HepG2 (cell line): ENCODE results near the gene EVL. TPM values are rescaled to one million over a fixed set of nuclear protein-coding genes. Genes with fewer than 3 reads are reported as not detected.

ENCODE experiments used
- CAMTA2 ChIP-seq: sonication (generic); formaldehyde crosslinking; IDR thresholded peaks from 2 replicates; pipeline ENCODE4 v1.4.0; 2020; ENCODE audit warnings: mild to moderate bottlenecking, missing genetic modification reagents, borderline replicate concordance
- HHEX ChIP-seq: IDR thresholded peaks from 2 replicates; pipeline ENCODE4 v1.6.1; 2016; ENCODE audit warnings: control low read depth
- MTF2 ChIP-seq: sonication (generic); formaldehyde crosslinking; IDR thresholded peaks from 2 replicates; pipeline ENCODE4 v1.5.0; 2020; ENCODE audit warnings: missing genetic modification reagents, borderline replicate concordance
- REXO4 ChIP-seq: sonication (generic); formaldehyde crosslinking; IDR thresholded peaks from 2 replicates; pipeline ENCODE4 v1.8.0; 2022; ENCODE audit warnings: missing genetic modification reagents, mild to moderate bottlenecking, borderline replicate concordance
- ZFP41 ChIP-seq: sonication (generic); formaldehyde crosslinking; IDR thresholded peaks from 2 replicates; pipeline ENCODE4 v1.4.0; 2020; ENCODE audit warnings: mild to moderate bottlenecking, missing genetic modification reagents, borderline replicate concordance
- ZNF430 ChIP-seq: sonication (generic); formaldehyde crosslinking; IDR thresholded peaks from 2 replicates; pipeline ENCODE4 v1.9.0; 2021; ENCODE audit warnings: mild to moderate bottlenecking, missing genetic modification reagents
- ZNF432 ChIP-seq: sonication (generic); formaldehyde crosslinking; IDR thresholded peaks from 2 replicates; pipeline ENCODE4 v1.5.0; 2020; ENCODE audit warnings: missing genetic modification reagents, mild to moderate bottlenecking, borderline replicate concordance
- polyA plus RNA-seq, 8 experiments: library from polyadenylated mRNA; depleted of rRNA in 3 of 8; stranded (reverse) in 7 of 8; unstranded in 1 of 8; fragments of >200 nt; fragmentation: Illumina TruSeq in 4 of 8; extraction: Trizol in 4 of 8; gene quantifications; 2 replicates each; pipeline versions ENCODE4 v1.2.1 to v1.2.3, GENCODE V29; 2011 to 2016; ENCODE audit warnings: low read depth in 4 of 8, missing spikeins in 1 of 8, mixed read lengths in 1 of 8; ENCODE audit not compliant: insufficient read depth in 1 of 8
- total RNA-seq, 5 experiments: library from RNA; depleted of rRNA; stranded (reverse); fragments of >200 nt; fragmentation: Illumina TruSeq; extraction: Trizol; gene quantifications; 2 replicates each; pipeline ENCODE4 v1.2.3, GENCODE V29; 2016; ENCODE audit warnings: low read depth in 1 of 5
- TF ChIP-seq, protein P1 (sequence below): sonication (generic); formaldehyde crosslinking; IDR thresholded peaks from one replicate; pipeline ENCODE4 v1.5.1; 2020; ENCODE audit warnings: mild to moderate bottlenecking, missing genetic modification reagents; ENCODE audit errors: not compliant biosample characterization
- TF ChIP-seq, protein P2 (sequence below): sonication (generic); formaldehyde crosslinking; IDR thresholded peaks from 2 replicates; pipeline ENCODE4 v1.9.0; 2022; ENCODE audit warnings: low read depth, missing genetic modification reagents
- TF ChIP-seq, protein P3 (sequence below): sonication (generic); formaldehyde crosslinking; IDR thresholded peaks from 2 replicates; pipeline ENCODE4 v1.5.1; 2020; ENCODE audit warnings: mild to moderate bottlenecking, missing genetic modification reagents, moderate library complexity
- TF ChIP-seq, protein P4 (sequence below): sonication (generic); formaldehyde crosslinking; IDR thresholded peaks from 2 replicates; pipeline ENCODE4 v1.5.0; 2020; ENCODE audit warnings: missing genetic modification reagents, mild to moderate bottlenecking, borderline replicate concordance

EVL gene
- total and polyA plus RNA-seq, 2 of the 13 experiments (the other 11 are each of a cell fraction or from before 2014, with no cell fraction given): 15.1 to 31.2 TPM

DNA sequence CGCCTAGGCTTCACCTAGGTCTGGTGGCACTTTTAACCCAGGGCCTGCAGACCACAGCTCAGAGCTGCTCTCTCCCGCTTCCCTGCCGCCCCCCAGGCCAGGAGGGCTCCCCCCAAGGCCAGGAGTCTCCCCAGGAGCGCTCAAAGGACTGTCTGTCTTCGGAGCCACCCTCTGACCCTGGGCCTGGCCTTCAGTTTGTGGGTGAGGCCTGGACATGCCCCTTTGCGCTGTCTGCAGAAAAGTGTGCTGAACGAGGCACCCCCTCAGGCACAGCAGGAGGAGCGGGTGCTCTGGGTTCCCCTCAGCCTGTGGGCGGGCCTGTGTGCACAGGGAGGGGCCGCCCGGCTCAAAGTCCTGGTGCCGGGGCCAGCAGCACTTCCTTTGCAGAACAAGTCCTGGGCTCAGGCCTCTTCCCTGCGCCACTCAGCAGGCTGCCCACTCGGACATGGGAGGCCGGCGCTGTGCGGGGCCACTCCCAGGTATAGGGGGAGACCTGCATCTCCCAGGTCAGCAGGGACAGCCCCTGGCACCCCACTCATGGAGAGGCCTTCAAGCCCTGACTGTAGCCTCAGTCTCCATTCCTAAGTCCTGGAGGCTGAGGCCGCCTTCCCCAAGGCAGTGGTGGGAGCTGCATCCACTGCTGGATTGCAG, 79.9 kb downstream of the EVL start (continued):
- TF ChIP-seq, protein P1, sequence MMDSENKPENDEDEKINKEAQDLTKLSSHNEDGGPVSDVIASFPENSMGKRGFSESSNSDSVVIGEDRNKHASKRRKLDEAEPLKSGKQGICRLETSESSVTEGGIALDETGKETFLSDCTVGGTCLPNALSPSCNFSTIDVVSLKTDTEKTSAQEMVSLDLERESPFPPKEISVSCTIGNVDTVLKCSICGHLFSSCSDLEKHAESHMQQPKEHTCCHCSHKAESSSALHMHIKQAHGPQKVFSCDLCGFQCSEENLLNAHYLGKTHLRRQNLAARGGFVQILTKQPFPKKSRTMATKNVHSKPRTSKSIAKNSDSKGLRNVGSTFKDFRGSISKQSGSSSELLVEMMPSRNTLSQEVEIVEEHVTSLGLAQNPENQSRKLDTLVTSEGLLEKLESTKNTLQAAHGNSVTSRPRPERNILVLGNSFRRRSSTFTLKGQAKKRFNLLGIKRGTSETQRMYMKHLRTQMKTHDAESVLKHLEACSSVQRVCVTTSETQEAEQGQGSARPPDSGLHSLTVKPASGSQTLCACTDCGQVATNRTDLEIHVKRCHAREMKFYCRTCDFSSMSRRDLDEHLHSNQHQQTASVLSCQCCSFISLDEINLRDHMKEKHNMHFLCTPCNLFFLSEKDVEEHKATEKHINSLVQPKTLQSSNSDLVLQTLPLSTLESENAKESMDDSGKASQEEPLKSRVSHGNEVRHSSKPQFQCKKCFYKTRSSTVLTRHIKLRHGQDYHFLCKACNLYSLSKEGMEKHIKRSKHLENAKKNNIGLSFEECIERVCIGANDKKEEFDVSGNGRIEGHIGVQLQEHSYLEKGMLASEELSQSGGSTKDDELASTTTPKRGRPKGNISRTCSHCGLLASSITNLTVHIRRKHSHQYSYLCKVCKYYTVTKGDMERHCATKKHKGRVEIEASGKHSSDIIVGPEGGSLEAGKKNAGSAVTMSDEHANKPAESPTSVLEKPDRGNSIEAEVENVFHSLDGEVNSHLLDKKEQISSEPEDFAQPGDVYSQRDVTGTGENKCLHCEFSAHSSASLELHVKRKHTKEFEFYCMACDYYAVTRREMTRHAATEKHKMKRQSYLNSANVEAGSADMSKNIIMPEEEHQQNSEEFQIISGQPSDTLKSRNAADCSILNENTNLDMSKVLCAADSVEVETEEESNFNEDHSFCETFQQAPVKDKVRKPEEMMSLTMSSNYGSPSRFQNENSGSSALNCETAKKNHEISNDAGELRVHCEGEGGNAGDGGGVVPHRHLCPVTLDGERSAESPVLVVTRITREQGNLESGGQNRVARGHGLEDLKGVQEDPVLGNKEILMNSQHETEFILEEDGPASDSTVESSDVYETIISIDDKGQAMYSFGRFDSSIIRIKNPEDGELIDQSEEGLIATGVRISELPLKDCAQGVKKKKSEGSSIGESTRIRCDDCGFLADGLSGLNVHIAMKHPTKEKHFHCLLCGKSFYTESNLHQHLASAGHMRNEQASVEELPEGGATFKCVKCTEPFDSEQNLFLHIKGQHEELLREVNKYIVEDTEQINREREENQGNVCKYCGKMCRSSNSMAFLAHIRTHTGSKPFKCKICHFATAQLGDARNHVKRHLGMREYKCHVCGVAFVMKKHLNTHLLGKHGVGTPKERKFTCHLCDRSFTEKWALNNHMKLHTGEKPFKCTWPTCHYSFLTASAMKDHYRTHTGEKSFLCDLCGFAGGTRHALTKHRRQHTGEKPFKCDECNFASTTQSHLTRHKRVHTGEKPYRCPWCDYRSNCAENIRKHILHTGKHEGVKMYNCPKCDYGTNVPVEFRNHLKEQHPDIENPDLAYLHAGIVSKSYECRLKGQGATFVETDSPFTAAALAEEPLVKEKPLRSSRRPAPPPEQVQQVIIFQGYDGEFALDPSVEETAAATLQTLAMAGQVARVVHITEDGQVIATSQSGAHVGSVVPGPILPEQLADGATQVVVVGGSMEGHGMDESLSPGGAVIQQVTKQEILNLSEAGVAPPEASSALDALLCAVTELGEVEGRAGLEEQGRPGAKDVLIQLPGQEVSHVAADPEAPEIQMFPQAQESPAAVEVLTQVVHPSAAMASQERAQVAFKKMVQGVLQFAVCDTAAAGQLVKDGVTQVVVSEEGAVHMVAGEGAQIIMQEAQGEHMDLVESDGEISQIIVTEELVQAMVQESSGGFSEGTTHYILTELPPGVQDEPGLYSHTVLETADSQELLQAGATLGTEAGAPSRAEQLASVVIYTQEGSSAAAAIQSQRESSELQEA (CRISPR knock-in tag): peak; percentile 23
- TF ChIP-seq HHEX (CRISPR knock-in tag) (no peak), ZFP41 (CRISPR knock-in tag) (peak; percentile 21; the same call in 1 of the 2 replicates), CAMTA2 (CRISPR knock-in tag) (no peak), REXO4 (CRISPR knock-in tag) (no peak), ZNF430 (peak; percentile 66; the same call in 1 of the 2 replicates), MTF2 (CRISPR knock-in tag) (0 out of 2 replicates have a peak, but pooled peaks have one; percentile 33), ZNF432 (CRISPR knock-in tag) (peak; percentile 33; the same call in 1 of the 2 replicates)
- TF ChIP-seq, protein P2, sequence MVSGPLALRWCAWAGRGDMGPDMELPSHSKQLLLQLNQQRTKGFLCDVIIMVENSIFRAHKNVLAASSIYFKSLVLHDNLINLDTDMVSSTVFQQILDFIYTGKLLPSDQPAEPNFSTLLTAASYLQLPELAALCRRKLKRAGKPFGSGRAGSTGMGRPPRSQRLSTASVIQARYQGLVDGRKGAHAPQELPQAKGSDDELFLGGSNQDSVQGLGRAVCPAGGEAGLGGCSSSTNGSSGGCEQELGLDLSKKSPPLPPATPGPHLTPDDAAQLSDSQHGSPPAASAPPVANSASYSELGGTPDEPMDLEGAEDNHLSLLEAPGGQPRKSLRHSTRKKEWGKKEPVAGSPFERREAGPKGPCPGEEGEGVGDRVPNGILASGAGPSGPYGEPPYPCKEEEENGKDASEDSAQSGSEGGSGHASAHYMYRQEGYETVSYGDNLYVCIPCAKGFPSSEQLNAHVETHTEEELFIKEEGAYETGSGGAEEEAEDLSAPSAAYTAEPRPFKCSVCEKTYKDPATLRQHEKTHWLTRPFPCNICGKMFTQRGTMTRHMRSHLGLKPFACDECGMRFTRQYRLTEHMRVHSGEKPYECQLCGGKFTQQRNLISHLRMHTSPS (CRISPR knock-in tag): peak; percentile 62
- TF ChIP-seq, protein P3, sequence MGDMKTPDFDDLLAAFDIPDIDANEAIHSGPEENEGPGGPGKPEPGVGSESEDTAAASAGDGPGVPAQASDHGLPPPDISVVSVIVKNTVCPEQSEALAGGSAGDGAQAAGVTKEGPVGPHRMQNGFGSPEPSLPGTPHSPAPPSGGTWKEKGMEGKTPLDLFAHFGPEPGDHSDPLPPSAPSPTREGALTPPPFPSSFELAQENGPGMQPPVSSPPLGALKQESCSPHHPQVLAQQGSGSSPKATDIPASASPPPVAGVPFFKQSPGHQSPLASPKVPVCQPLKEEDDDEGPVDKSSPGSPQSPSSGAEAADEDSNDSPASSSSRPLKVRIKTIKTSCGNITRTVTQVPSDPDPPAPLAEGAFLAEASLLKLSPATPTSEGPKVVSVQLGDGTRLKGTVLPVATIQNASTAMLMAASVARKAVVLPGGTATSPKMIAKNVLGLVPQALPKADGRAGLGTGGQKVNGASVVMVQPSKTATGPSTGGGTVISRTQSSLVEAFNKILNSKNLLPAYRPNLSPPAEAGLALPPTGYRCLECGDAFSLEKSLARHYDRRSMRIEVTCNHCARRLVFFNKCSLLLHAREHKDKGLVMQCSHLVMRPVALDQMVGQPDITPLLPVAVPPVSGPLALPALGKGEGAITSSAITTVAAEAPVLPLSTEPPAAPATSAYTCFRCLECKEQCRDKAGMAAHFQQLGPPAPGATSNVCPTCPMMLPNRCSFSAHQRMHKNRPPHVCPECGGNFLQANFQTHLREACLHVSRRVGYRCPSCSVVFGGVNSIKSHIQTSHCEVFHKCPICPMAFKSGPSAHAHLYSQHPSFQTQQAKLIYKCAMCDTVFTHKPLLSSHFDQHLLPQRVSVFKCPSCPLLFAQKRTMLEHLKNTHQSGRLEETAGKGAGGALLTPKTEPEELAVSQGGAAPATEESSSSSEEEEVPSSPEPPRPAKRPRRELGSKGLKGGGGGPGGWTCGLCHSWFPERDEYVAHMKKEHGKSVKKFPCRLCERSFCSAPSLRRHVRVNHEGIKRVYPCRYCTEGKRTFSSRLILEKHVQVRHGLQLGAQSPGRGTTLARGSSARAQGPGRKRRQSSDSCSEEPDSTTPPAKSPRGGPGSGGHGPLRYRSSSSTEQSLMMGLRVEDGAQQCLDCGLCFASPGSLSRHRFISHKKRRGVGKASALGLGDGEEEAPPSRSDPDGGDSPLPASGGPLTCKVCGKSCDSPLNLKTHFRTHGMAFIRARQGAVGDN (CRISPR knock-in tag): peak; percentile 98
- TF ChIP-seq, protein P4, sequence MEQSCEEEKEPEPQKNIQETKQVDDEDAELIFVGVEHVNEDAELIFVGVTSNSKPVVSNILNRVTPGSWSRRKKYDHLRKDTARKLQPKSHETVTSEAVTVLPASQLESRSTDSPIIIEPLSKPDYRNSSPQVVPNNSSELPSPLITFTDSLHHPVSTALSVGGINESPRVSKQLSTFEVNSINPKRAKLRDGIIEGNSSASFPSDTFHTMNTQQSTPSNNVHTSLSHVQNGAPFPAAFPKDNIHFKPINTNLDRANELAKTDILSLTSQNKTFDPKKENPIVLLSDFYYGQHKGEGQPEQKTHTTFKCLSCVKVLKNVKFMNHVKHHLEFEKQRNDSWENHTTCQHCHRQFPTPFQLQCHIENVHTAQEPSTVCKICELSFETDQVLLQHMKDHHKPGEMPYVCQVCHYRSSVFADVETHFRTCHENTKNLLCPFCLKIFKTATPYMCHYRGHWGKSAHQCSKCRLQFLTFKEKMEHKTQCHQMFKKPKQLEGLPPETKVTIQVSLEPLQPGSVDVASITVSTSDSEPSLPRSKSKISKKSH (CRISPR knock-in tag): peak; percentile 89; the same call in 1 of the 2 replicates
